Myocyte (in vitro differentiated cells): ENCODE data around the gene LUZP4. TPM values are rescaled to one million over a fixed set of nuclear protein-coding genes. Genes with fewer than 3 reads are reported as not detected.
"Not testable (repeated sequence)": the region's sequence is repeated elsewhere in the genome, so short reads cannot be mapped to it uniquely, and the experiment has no call there.

Source experiments
- DNase-seq: peaks from one replicate; pipeline ENCODE4 v3.0.0-alpha.2; 2012; ENCODE audit warnings: low read depth
- total RNA-seq: library from RNA; depleted of rRNA; stranded (reverse); fragments of >200 nt; gene quantifications from 2 replicates; pipeline ENCODE4 v1.2.3, GENCODE V29; 2014

Gene LUZP4
- total RNA-seq, 1 donor from 2014 or later, result not detected

- no peak for DNase-seq
Measured at GRCh38 chrX:115337491-115338144, 48.1 kb downstream of the LUZP4 start.

DNA sequence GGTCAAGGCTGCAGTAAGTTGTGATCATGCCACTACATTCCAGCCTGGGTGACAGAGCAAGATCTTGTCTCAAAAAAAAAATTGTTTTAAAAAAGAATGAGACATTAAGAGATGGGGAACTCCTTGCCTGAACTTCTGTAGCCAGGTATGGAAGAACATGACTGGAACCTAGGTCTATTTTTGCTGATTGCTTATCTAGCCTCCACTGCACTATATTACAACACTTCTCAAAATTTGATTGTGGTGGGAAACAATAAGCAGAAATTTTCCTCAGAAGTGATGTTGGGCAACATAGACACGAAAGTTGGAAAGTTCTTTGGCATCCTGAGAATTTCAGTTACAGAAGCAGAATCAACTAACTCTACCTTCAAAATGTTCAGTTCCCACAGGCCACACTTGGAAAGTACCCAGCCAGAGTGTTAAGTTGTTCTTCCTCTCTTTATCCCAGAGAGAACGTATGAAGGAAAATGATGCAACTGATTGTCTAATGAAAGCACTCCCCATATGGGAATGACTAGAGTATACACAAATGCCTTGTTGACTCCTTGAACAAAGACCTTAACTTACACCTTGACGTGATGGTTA is 50.0 kb downstream of the LUZP4 start:
- DNase-seq, result no peak

DNA sequence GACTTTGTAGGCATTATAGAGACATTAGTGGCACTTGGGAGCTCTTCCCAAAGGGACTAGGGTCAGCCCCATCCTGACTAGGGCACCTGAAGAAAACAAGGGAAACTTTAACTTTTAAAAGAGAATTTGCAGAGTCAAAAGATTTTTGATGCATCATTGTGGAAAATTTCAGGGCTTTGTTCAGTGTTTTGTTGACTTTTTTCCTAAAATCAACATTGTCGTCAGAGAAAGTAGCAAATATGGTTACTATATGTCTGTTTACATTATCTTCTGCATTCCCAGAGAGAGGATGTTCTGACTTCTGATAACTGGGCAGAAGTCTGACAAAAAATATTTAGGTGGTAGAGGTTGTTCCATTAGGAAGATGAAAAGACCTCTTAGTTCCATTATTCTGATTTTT is 51.9 kb downstream of the LUZP4 start:
- no peak for DNase-seq

GRCh38 chrX:115344885-115345614 is 55.5 kb downstream of the LUZP4 start:
- DNase-seq, result peak; percentile 95

GRCh38 chrX:115345615-115346014 is 56.1 kb downstream of the LUZP4 start:
- DNase-seq, result no peak

DNA sequence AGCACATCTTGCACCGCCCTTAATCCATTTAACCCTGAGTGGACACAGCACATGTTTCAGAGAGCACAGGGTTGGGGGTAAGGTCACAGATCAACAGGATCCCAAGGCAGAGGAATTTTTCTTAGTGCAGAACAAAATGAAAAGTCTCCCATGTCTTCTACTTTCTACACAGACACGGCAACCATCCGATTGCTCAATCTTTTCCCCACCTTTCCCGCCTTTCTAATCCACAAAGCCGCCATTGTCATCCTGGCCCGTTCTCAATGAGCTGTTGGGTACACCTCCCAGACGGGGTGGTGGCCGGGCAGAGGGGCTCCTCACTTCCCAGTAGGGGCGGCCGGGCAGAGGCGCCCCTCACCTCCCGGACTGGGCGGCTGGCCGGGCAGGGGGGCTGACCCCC is 57.2 kb downstream of the LUZP4 start:
- DNase-seq, result not testable (repeated sequence)

GRCh38 chrX:115348446-115349225 is 59.1 kb downstream of the LUZP4 start:
- DNase-seq, result no peak

GRCh38 chrX:115350711-115351381 is 61.3 kb downstream of the LUZP4 start:
- DNase-seq, result peak; percentile 47

GRCh38 chrX:115356369-115356768 is 66.9 kb downstream of the LUZP4 start:
- no peak for DNase-seq

Other genes starting within 250 kb of the LUZP4 start
- gene RBMXL3, start 100.3 kb upstream of the LUZP4 start, total RNA-seq, result not detected in 2 replicates
- gene LRCH2, start 55.6 kb upstream of the LUZP4 start, total RNA-seq, result not detected in 2 replicates